Peyer's patch (tissue), 4 donors: ENCODE measurements around the gene PIGQ.

Experiments
- POLR2A ChIP-seq, 2 donors: fragments of 450-650 bp; IDR thresholded peaks; one replicate each; pipeline ENCODE4 v1.5.1; 2017; ENCODE audit warnings: antibody characterized with exemption in 2 of 2, mild to moderate bottlenecking in 2 of 2, moderate library complexity in 2 of 2
- TF ChIP-seq, protein P1 (sequence below), 6 experiments: fragments of 450-650 bp in 4 of 6; fragments of 200-600 bp in 2 of 6; sonication (generic) in 1 of 6; IDR thresholded peaks; one replicate each; pipeline ENCODE4 v1.5.1; 2017 to 2019; ENCODE audit warnings: antibody characterized with exemption in 6 of 6, mild to moderate bottlenecking in 3 of 6, moderate library complexity in 1 of 6

DNA sequence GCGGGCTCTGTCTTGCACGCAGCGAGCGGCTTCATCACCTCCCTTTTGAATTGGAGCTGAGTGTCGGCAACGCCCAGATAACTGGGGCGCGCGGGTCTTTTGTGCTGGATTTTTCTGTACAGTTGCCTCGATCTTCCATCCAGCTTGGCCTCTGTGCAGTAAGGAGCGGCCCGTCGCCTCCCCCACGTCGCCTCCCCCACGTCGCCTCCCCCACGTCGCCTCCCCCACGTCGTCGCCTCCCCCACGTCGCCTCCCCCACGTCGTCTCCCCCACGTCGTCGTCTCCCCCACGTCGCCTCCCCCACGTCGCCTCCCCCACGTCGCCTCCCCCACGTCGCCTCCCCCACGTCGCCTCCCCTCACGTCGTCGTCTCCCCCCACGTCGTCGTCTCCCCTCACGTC, 25.3 kb upstream of the PIGQ start:
- TF ChIP-seq, protein P1, sequence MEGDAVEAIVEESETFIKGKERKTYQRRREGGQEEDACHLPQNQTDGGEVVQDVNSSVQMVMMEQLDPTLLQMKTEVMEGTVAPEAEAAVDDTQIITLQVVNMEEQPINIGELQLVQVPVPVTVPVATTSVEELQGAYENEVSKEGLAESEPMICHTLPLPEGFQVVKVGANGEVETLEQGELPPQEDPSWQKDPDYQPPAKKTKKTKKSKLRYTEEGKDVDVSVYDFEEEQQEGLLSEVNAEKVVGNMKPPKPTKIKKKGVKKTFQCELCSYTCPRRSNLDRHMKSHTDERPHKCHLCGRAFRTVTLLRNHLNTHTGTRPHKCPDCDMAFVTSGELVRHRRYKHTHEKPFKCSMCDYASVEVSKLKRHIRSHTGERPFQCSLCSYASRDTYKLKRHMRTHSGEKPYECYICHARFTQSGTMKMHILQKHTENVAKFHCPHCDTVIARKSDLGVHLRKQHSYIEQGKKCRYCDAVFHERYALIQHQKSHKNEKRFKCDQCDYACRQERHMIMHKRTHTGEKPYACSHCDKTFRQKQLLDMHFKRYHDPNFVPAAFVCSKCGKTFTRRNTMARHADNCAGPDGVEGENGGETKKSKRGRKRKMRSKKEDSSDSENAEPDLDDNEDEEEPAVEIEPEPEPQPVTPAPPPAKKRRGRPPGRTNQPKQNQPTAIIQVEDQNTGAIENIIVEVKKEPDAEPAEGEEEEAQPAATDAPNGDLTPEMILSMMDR (IDR thresholded peaks at IDR 0.05): no peak
- TF ChIP-seq POLR2A (IDR thresholded peaks at IDR 0.05): no peak
